Measurements from ENCODE around the gene AMBP.

Gene AMBP

DNA sequence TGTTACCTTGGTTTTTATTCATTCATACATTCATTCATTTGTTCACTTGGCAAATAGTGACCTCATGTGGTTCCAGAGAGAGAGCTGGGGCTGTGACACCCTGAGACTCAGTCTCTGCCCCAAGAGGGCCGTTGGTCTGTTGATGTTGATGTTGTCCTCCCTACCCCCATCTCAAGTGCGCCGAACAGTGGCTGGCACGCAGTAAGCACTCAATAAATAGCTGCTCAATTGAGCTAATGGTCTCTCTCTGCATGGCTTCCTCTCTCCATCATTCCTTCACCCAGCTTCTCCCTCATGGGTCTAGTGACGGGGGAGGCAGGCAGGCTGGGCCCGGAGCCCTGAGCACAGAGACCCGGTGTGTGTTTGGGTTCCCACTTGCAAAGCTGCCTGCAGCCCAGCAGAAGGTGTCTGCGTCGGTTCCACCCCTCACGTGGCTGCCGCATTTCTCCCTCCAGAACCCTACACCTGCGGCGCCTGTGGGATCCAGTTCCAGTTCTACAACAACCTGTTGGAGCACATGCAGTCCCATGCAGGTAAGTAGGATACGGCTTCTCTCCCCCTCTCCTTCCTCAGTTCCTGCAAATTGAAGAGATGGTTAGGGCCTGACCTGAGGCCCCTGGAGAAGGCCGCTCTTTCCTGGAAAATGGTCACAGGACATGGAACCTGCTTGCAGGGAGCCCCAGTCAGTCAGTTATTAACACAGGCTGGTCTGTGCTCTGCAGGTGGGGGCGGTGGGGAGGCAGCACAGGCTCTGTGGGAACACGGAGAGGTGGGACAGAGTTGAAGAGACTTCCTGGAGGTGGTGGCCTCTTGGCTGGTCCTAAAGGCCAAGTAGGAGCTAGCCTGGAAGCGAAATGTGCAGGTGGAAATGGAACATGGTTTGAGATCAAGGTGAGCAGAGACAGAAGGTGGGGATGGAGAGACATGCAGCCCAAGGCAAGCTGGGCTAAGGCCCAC, 42.0 kb downstream of the AMBP start:
- no peaks in the 10 kb centered on the region for H4K20me1 ChIP-seq (ENCODE audit: insufficient read depth, low read length)
- H3K9me3 ChIP-seq (ENCODE audit: low read length) = no peaks in the 10 kb centered on the region
- 0 out of 2 replicates have a peak, but pooled peaks cover 3% of the 10 kb centered on the region for H3K27me3 ChIP-seq (ENCODE audit: insufficient read depth, low read length)
- H3F3A ChIP-seq (ENCODE audit: insufficient read depth, low read length) = no peaks in the 10 kb centered on the region
- no peak overlapping the region for H3K9ac ChIP-seq (ENCODE audit: low read length)
- TF ChIP-seq, protein P1, sequence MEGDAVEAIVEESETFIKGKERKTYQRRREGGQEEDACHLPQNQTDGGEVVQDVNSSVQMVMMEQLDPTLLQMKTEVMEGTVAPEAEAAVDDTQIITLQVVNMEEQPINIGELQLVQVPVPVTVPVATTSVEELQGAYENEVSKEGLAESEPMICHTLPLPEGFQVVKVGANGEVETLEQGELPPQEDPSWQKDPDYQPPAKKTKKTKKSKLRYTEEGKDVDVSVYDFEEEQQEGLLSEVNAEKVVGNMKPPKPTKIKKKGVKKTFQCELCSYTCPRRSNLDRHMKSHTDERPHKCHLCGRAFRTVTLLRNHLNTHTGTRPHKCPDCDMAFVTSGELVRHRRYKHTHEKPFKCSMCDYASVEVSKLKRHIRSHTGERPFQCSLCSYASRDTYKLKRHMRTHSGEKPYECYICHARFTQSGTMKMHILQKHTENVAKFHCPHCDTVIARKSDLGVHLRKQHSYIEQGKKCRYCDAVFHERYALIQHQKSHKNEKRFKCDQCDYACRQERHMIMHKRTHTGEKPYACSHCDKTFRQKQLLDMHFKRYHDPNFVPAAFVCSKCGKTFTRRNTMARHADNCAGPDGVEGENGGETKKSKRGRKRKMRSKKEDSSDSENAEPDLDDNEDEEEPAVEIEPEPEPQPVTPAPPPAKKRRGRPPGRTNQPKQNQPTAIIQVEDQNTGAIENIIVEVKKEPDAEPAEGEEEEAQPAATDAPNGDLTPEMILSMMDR (IDR thresholded peaks at IDR 0.05; ENCODE audit: low read length) = no peak
- no peak for TF ChIP-seq EZH2 (IDR thresholded peaks at IDR 0.05; ENCODE audit: borderline replicate concordance, low read length)
- no peak overlapping the region for H2AFZ ChIP-seq (ENCODE audit: low read length)
- H3K4me1 ChIP-seq (ENCODE audit: insufficient read depth, low read length, severe bottlenecking) = no peaks in the 10 kb centered on the region
- no peak overlapping the region for H3K4me2 ChIP-seq (ENCODE audit: low read length)
- H3K36me3 ChIP-seq (ENCODE audit: insufficient read depth, low read length) = no peaks in the 10 kb centered on the region
- H3K79me2 ChIP-seq (ENCODE audit: insufficient read depth, low read length) = no peaks in the 10 kb centered on the region
- H3K27ac ChIP-seq (ENCODE audit: low read depth, low read length, poor library complexity, severe bottlenecking) = no peak overlapping the region
- no peaks in the 10 kb centered on the region for H3K9me2 ChIP-seq (ENCODE audit: low read depth, low read length)
- H3K4me3 ChIP-seq (ENCODE audit: low read depth, low read length, poor library complexity, severe bottlenecking) = no peak overlapping the region

GRCh38 chr9:114035221-114035844, 42.8 kb downstream of the AMBP start:
- Histone ChIP-seq H3K9me2 (ENCODE audit: low read depth, low read length) (no peaks in the 10 kb centered on the region), H3K4me2 (ENCODE audit: low read length) (no peak overlapping the region), H3K79me2 (ENCODE audit: insufficient read depth, low read length) (no peaks in the 10 kb centered on the region), H3K27ac (ENCODE audit: low read depth, low read length, poor library complexity, severe bottlenecking) (no peak overlapping the region), H2AFZ (ENCODE audit: low read length) (no peak overlapping the region), H3F3A (ENCODE audit: insufficient read depth, low read length) (no peaks in the 10 kb centered on the region), H3K9ac (ENCODE audit: low read length) (no peak overlapping the region), H3K36me3 (ENCODE audit: insufficient read depth, low read length) (no peaks in the 10 kb centered on the region), H3K4me1 (ENCODE audit: insufficient read depth, low read length, severe bottlenecking) (no peaks in the 10 kb centered on the region), H3K4me3 (ENCODE audit: low read depth, low read length, poor library complexity, severe bottlenecking) (no peak overlapping the region), H3K9me3 (ENCODE audit: low read length) (no peaks in the 10 kb centered on the region), H4K20me1 (ENCODE audit: insufficient read depth, low read length) (no peaks in the 10 kb centered on the region), H3K27me3 (ENCODE audit: insufficient read depth, low read length) (0 out of 2 replicates have a peak, but pooled peaks cover 3% of the 10 kb centered on the region)
- TF ChIP-seq EZH2 (IDR thresholded peaks at IDR 0.05; ENCODE audit: borderline replicate concordance, low read length) = no peak
- TF ChIP-seq, protein P1 (IDR thresholded peaks at IDR 0.05; ENCODE audit: low read length) = no peak

DNA sequence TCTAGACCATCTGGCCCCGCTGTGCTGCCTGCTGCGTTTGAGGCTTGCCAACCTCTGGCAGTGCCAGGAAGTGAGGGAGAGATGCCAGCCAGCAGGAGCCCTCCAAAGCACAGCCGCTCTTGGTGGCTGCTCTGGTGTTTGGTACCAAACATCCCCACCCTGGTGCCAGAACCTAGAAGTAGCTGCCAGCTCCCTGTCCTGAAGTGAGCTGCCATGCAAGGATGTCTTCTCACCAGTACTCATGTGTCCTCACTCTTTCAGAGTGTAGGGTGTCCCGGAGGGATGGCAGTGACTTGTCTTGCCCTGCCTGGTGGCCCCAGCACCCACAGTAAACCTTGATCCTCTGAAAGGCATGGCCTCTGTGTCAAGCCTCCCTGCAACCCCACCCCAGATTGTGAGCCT, 43.4 kb downstream of the AMBP start:
- Histone ChIP-seq H3K4me1 (ENCODE audit: insufficient read depth, low read length, severe bottlenecking) (no peaks in the 10 kb centered on the region), H3K36me3 (ENCODE audit: insufficient read depth, low read length) (no peaks in the 10 kb centered on the region), H3K4me2 (ENCODE audit: low read length) (no peak overlapping the region), H3K4me3 (ENCODE audit: low read depth, low read length, poor library complexity, severe bottlenecking) (no peak overlapping the region), H4K20me1 (ENCODE audit: insufficient read depth, low read length) (no peaks in the 10 kb centered on the region), H2AFZ (ENCODE audit: low read length) (no peak overlapping the region), H3K9ac (ENCODE audit: low read length) (no peak overlapping the region), H3K27ac (ENCODE audit: low read depth, low read length, poor library complexity, severe bottlenecking) (no peak overlapping the region), H3K9me2 (ENCODE audit: low read depth, low read length) (no peaks in the 10 kb centered on the region), H3K79me2 (ENCODE audit: insufficient read depth, low read length) (no peaks in the 10 kb centered on the region), H3K9me3 (ENCODE audit: low read length) (no peaks in the 10 kb centered on the region), H3K27me3 (ENCODE audit: insufficient read depth, low read length) (0 out of 2 replicates have a peak, but pooled peaks cover 3% of the 10 kb centered on the region), H3F3A (ENCODE audit: insufficient read depth, low read length) (no peaks in the 10 kb centered on the region)
- TF ChIP-seq, protein P1 (IDR thresholded peaks at IDR 0.05; ENCODE audit: low read length) = no peak
- TF ChIP-seq EZH2 (IDR thresholded peaks at IDR 0.05; ENCODE audit: borderline replicate concordance, low read length) = no peak
